ENCODE measurements around the gene RNF212. TPM values are rescaled to one million over a fixed set of nuclear protein-coding genes. Genes with fewer than 3 reads are reported as not detected.

RNF212 gene
- total RNA-seq, 1 donor from 2014 or later: 1.8 TPM

Other genes starting within 250 kb of the RNF212 start
- gene GAK, start 181.2 kb downstream of the RNF212 start, total RNA-seq: 131 and 147 TPM in 2 replicates
- 12.7 and 13.9 TPM in 2 replicates for gene TMEM175, start 181.1 kb downstream of the RNF212 start, total RNA-seq
- 15.2 and 16.6 TPM in 2 replicates for gene DGKQ, start 140.0 kb downstream of the RNF212 start, total RNA-seq
- 30.4 and 31.2 TPM in 2 replicates for gene IDUA, start 126.5 kb downstream of the RNF212 start, total RNA-seq
- 0.26 TPM in 1 of 2 replicates, not detected in the other for gene SLC26A1, start 120.2 kb downstream of the RNF212 start, total RNA-seq
- gene FGFRL1, start 101.9 kb downstream of the RNF212 start, total RNA-seq: 18.2 and 18.9 TPM in 2 replicates
- gene SPON2, start 59.0 kb upstream of the RNF212 start, total RNA-seq: 20.7 and 21.6 TPM in 2 replicates
- 190 and 200 TPM in 2 replicates for gene CTBP1, start 135.6 kb upstream of the RNF212 start, total RNA-seq
- gene MAEA, start 176.3 kb upstream of the RNF212 start, total RNA-seq: 61.3 and 62.6 TPM in 2 replicates
- 28.3 and 28.4 TPM in 2 replicates for gene UVSSA, start 233.6 kb upstream of the RNF212 start, total RNA-seq

Measured in activated CD4-positive, alpha-beta T cell treated with anti-CD3 and anti-CD28 coated beads, Interleukin-2, amount 10 ng/mL, durations not matched to agents 24 days and 14 days (primary cell).